Natural killer cell (primary cell): ENCODE results near the gene LGI4. TPM values are rescaled to one million over a fixed set of nuclear protein-coding genes. Genes with fewer than 3 reads are reported as not detected.

ENCODE experiments used
- ATAC-seq, 3 donors: fragments of 150-1000 bp in 2 of 3; fragments of 200-7000 bp in 1 of 3; cut with Tn5 transposase; 1 replicate in 1 of 3; 2 replicates in 2 of 3; pipeline ENCODE4 v1.10.0; 2021; ENCODE audit warnings: mild to moderate bottlenecking in 2 of 3, moderate library complexity in 2 of 3
- DNase-seq, 2 donors: peaks; one replicate each; pipeline versions ENCODE4 v3.0.0 to v3.0.0-alpha.2; 2013 to 2021; ENCODE audit warnings: mixed read lengths in 1 of 2
- H3K27ac ChIP-seq: one replicate; pipeline ENCODE4 v1.5.1; 2013; ENCODE audit warnings: mild to moderate bottlenecking, low read length
- H3K27me3 ChIP-seq: one replicate; pipeline ENCODE4 v1.6.1; 2013; ENCODE audit warnings: low read length; ENCODE audit not compliant: control insufficient read depth, insufficient read depth
- H3K36me3 ChIP-seq: one replicate; pipeline ENCODE4 v1.6.1; 2013; ENCODE audit warnings: low read length; ENCODE audit not compliant: control insufficient read depth, insufficient read depth
- H3K4me1 ChIP-seq: one replicate; pipeline ENCODE4 v1.6.1; 2013; ENCODE audit warnings: low read length; ENCODE audit not compliant: control insufficient read depth, insufficient read depth
- H3K4me3 ChIP-seq: one replicate; pipeline ENCODE4 v1.5.1; 2013; ENCODE audit warnings: low read length
- H3K9me3 ChIP-seq: one replicate; pipeline ENCODE4 v1.6.1; 2013; ENCODE audit warnings: low read length; ENCODE audit not compliant: control insufficient read depth, insufficient read depth
- H3K27ac Mint-ChIP-seq, 2 donors: one replicate each; pipeline ENCODE4 v1.8.0; 2022; ENCODE audit warnings: mild to moderate bottlenecking in 2 of 2, mixed read lengths in 2 of 2, moderate library complexity in 1 of 2
- H3K27me3 Mint-ChIP-seq, 2 donors: one replicate each; pipeline ENCODE4 v1.8.0; 2022; ENCODE audit warnings: low read depth in 2 of 2, mixed read lengths in 2 of 2
- H3K36me3 Mint-ChIP-seq: one replicate; pipeline ENCODE4 v1.8.0; 2022; ENCODE audit warnings: mixed read lengths
- H3K4me1 Mint-ChIP-seq, 2 donors: one replicate each; pipeline ENCODE4 v1.8.0; 2022; ENCODE audit warnings: mixed read lengths in 2 of 2
- H3K4me3 Mint-ChIP-seq: one replicate; pipeline ENCODE4 v1.8.0; 2022; ENCODE audit warnings: mild to moderate bottlenecking, moderate library complexity, mixed read lengths
- H3K9me3 Mint-ChIP-seq, 2 donors: one replicate each; pipeline ENCODE4 v1.8.0; 2022; ENCODE audit warnings: mixed read lengths in 2 of 2
- CTCF ChIP-seq: fragments of 200-600 bp; IDR thresholded peaks from one replicate; pipeline ENCODE4 v1.8.0; 2022; ENCODE audit warnings: antibody characterized with exemption
- WGBS: methylation state at CpG from one replicate; pipeline ENCODE4 v1.1.7; 2013; ENCODE audit warnings: missing lambda C conversion rate; ENCODE audit not compliant: insufficient coverage; 5-methylcytosine and 5-hydroxymethylcytosine counted together
- intact Hi-C: fragments of 100-400 bp; cut with micrococcal nuclease; formaldehyde crosslinking; loops from one replicate; pipeline ENCODE4 v1.14.2; 2022
- total RNA-seq, 4 donors: library from RNA; stranded (reverse); fragments of 120-200 nt in 1 of 4; gene quantifications; one replicate each; pipeline versions ENCODE4 v1.2.3 to v1.2.4, GENCODE V29; 2013 to 2022

LGI4 gene
- total RNA-seq, 3 donors from 2014 or later (not counting 1 experiment from before 2014, with no cell fraction given) = 0.49 to 0.72 TPM; not detected in 1

- H3K27me3 Mint-ChIP-seq = no peaks in the 10 kb centered on the region
- H3K9me3 Mint-ChIP-seq = no peaks in the 10 kb centered on the region
- no peak overlapping the region for H3K27ac ChIP-seq
- WGBS = 90% methylated on average over 2 of the region's 3 CpGs
- no peak overlapping the region for H3K4me3 Mint-ChIP-seq
- H3K36me3 Mint-ChIP-seq = no peaks in the 10 kb centered on the region
- TF ChIP-seq CTCF = no peak
- H3K36me3 ChIP-seq = no peaks in the 10 kb centered on the region
- H3K9me3 ChIP-seq = no peaks in the 10 kb centered on the region
- H3K4me1 ChIP-seq = peaks cover 22% of the 10 kb centered on the region
- peaks cover 18 to 28% of the 10 kb centered on the region in 2 donors for H3K4me1 Mint-ChIP-seq
- DNase-seq = no peak
- intact Hi-C loops = no loop called here
- no peaks in the 10 kb centered on the region for H3K27me3 ChIP-seq
- H3K4me3 ChIP-seq = no peak overlapping the region
- ATAC-seq = no peak
- H3K27ac Mint-ChIP-seq = no peak overlapping the region
Observed at GRCh38 chr19:35149463-35149862, 14.6 kb upstream of the LGI4 start.

GRCh38 chr19:35146746-35147459, 12.0 kb upstream of the LGI4 start:
- whole genome bisulfite sequencing = 79% methylated on average over 6 of the region's 7 CpGs
- Histone ChIP-seq H3K27me3 (peaks cover 8% of the 10 kb centered on the region), H3K4me1 (peaks cover 32% of the 10 kb centered on the region), H3K36me3 (no peaks in the 10 kb centered on the region), H3K27ac (no peak overlapping the region), H3K4me3 (no peak overlapping the region), H3K9me3 (no peaks in the 10 kb centered on the region)
- Mint-ChIP-seq H3K27ac (no peak overlapping the region), H3K4me1 (peaks cover 17 to 25% of the 10 kb centered on the region in 2 donors), H3K9me3 (no peaks in the 10 kb centered on the region), H3K27me3 (peaks cover 0 to 3% of the 10 kb centered on the region in 2 donors), H3K36me3 (no peaks in the 10 kb centered on the region), H3K4me3 (no peak overlapping the region)
- intact Hi-C loops = no loop called here
- DNase-seq (no peak), ATAC-seq (no peak)
- no peak for TF ChIP-seq CTCF

GRCh38 chr19:35144600-35145436, 10.0 kb upstream of the LGI4 start:
- H3K27ac Mint-ChIP-seq = peak overlapping the region in 1 of 2 donors; percentile 27

More at GRCh38 chr19:35144600-35145436, 10.0 kb upstream of the LGI4 start:
- ATAC-seq = no peak
- Mint-ChIP-seq H3K36me3 (no peaks in the 10 kb centered on the region), H3K4me3 (peak overlapping the region; percentile 31), H3K27me3 (peaks cover 0 to 13% of the 10 kb centered on the region in 2 donors), H3K9me3 (no peaks in the 10 kb centered on the region), H3K4me1 (peaks cover 22 to 39% of the 10 kb centered on the region in 2 donors)
- Histone ChIP-seq H3K9me3 (no peaks in the 10 kb centered on the region), H3K27ac (no peak overlapping the region), H3K27me3 (peaks cover 11% of the 10 kb centered on the region), H3K36me3 (no peaks in the 10 kb centered on the region), H3K4me1 (peaks cover 46% of the 10 kb centered on the region), H3K4me3 (no peak overlapping the region)
- DNase-seq = peak in 1 of 2 donors; percentile 72
- intact Hi-C loops = loop anchor here (5.0 kb wide), 2 partner anchors 67 to 173 kb away; no protein-coding TSS in a partner anchor
- TF ChIP-seq CTCF = no peak
- WGBS = 43% methylated on average over 9 of the region's 15 CpGs
